ENCODE data around the gene FTO. TPM values are rescaled to one million over a fixed set of nuclear protein-coding genes. Genes with fewer than 3 reads are reported as not detected.

The FTO gene
- total RNA-seq, 1 donor from 2014 or later = 67.7 TPM

GRCh38 chr16:54143934-54144571 lies 440.1 kb downstream of the FTO start:
- intact Hi-C loops (cut with micrococcal nuclease) = no loop called here

GRCh38 chr16:54144572-54144947 lies 440.6 kb downstream of the FTO start:
- intact Hi-C loops (cut with micrococcal nuclease) = no loop called here

- intact Hi-C loops (cut with micrococcal nuclease) = no loop called here
These were observed 441.9 kb downstream of the FTO start for GRCh38 chr16:54145881-54146280.

- intact Hi-C loops (cut with micrococcal nuclease) = no loop called here
These were observed 445.0 kb downstream of the FTO start for GRCh38 chr16:54148974-54149373.

- intact Hi-C loops (cut with micrococcal nuclease) = no loop called here
These were observed 446.9 kb downstream of the FTO start for GRCh38 chr16:54150861-54151260.

GRCh38 chr16:54152362-54153239 lies 448.6 kb downstream of the FTO start:
- intact Hi-C loops (cut with micrococcal nuclease) = no loop called here

- intact Hi-C loops (cut with micrococcal nuclease) = no loop called here
These were observed 449.4 kb downstream of the FTO start for GRCh38 chr16:54153240-54153934.

GRCh38 chr16:54156349-54156748 lies 452.4 kb downstream of the FTO start:
- intact Hi-C loops (cut with micrococcal nuclease) = no loop called here

- intact Hi-C loops (cut with micrococcal nuclease) = no loop called here
These were observed 455.0 kb downstream of the FTO start for GRCh38 chr16:54158986-54159385.

GRCh38 chr16:54159490-54160080 lies 455.6 kb downstream of the FTO start:
- intact Hi-C loops (cut with micrococcal nuclease) = no loop called here

- intact Hi-C loops (cut with micrococcal nuclease) = no loop called here
These were observed 456.4 kb downstream of the FTO start for GRCh38 chr16:54160252-54160860.

- intact Hi-C loops (cut with micrococcal nuclease) = no loop called here
These were observed 457.3 kb downstream of the FTO start for GRCh38 chr16:54160939-54161897.

- intact Hi-C loops (cut with micrococcal nuclease) = no loop called here
These were observed 459.4 kb downstream of the FTO start for GRCh38 chr16:54163197-54163843.

GRCh38 chr16:54164789-54165173 lies 460.8 kb downstream of the FTO start:
- intact Hi-C loops (cut with micrococcal nuclease) = no loop called here

- intact Hi-C loops (cut with micrococcal nuclease) = no loop called here
These were observed 461.4 kb downstream of the FTO start for GRCh38 chr16:54165174-54165911.

- intact Hi-C loops (cut with micrococcal nuclease) = no loop called here
These were observed 462.2 kb downstream of the FTO start for GRCh38 chr16:54165912-54166865.

GRCh38 chr16:54169112-54169511 lies 465.2 kb downstream of the FTO start:
- intact Hi-C loops (cut with micrococcal nuclease) = no loop called here
